NK-92 treated with Interleukin-12 subunit alpha and Interleukin-12 subunit beta, amount 100 ng/mL, for 24 hours (cell line): ENCODE measurements around the gene FN1.

Experiments used
- DNase-seq: peaks from one replicate; lab custom pipeline; 2025; lab: John Stamatoyannopoulos, UW

Gene FN1

GRCh38 chr2:215407061-215407460 lies 28.8 kb downstream of the FN1 start:
- DNase-seq, result no peak

GRCh38 chr2:215405722-215406581 lies 29.9 kb downstream of the FN1 start:
- no peak for DNase-seq

- no peak for DNase-seq
Measured at GRCh38 chr2:215404348-215405012, 31.4 kb downstream of the FN1 start.

- no peak for DNase-seq
Measured at GRCh38 chr2:215403441-215404347, 32.2 kb downstream of the FN1 start.

- peak; percentile 26 for DNase-seq
Measured at GRCh38 chr2:215401896-215402379, 33.9 kb downstream of the FN1 start.

GRCh38 chr2:215399067-215399716 lies 36.7 kb downstream of the FN1 start:
- DNase-seq, result no peak

- DNase-seq, result no peak
Measured at GRCh38 chr2:215397632-215398341, 38.1 kb downstream of the FN1 start.

GRCh38 chr2:215396595-215397313 lies 39.1 kb downstream of the FN1 start:
- DNase-seq, result peak; percentile 14

- no peak for DNase-seq
Measured at GRCh38 chr2:215395687-215396460, 40.0 kb downstream of the FN1 start.

- no peak for DNase-seq
Measured at GRCh38 chr2:215394102-215394805, 41.6 kb downstream of the FN1 start.

- no peak for DNase-seq
Measured at GRCh38 chr2:215392687-215393270, 43.1 kb downstream of the FN1 start.

GRCh38 chr2:215392164-215392563 lies 43.7 kb downstream of the FN1 start:
- DNase-seq, result no peak

GRCh38 chr2:215391531-215391930 lies 44.3 kb downstream of the FN1 start:
- DNase-seq, result no peak

- DNase-seq, result no peak
Measured at GRCh38 chr2:215390550-215390913, 45.3 kb downstream of the FN1 start.

GRCh38 chr2:215388002-215388728 lies 47.7 kb downstream of the FN1 start:
- no peak for DNase-seq

GRCh38 chr2:215386566-215386965 lies 49.3 kb downstream of the FN1 start:
- no peak for DNase-seq

GRCh38 chr2:215384710-215385109 lies 51.2 kb downstream of the FN1 start:
- no peak for DNase-seq
